ENCODE results near the gene GTPBP6.

Gene GTPBP6

DNA sequence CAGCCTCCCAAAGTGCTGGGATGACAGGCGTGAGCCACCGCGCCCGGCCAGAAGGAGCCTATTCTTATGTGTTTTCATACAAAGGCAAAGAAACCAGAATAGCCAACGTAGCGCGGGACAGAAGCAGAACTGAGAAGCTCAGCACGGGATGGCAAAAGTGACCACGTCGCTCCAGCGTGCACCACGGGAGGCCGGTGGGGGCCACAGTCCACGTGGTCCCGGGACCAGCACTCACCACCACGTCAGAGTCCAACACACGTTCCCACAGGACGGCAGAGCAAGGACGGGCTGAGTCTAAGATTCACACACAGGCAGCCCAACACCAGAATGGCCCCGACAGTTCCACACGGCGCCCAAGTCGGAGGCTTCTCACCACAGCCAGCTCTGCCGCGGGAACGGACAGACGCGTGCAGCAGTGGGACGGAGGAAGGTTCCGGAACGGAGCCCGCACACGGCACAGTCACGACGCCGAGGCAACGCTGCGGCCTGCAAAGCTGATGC, 18.8 kb upstream of the GTPBP6 start:
- no peak overlapping the region for H4K8ac ChIP-seq (ENCODE audit: low read depth, low read length)

DNA sequence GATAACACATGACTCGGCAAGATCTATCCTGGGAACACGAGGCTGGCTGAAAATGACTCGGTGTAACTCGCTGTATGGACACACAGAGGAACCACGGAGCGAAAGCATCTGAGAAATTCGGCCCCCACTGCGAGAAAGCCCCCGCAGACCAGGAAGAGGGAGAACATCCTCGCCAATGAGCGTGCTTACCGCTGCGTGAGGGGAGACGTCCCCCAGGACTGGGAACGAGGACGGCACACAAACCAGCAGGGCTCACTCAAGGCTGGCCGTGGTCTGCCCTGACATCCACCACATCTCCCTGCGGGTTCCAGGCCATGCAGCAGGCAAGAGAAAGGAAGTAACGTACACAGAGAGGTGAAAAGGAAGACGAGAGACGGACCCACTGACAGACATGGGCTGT, 17.6 kb upstream of the GTPBP6 start:
- H2AFZ ChIP-seq (ENCODE audit: insufficient read depth, low read length, poor library complexity): no peak overlapping the region
- WGBS (ENCODE audit: extremely low coverage, insufficient coverage, insufficient read length): no CpG with 5 or more reads among the region's 21 CpGs

More for the DNA sequence above, 18.8 kb upstream of the GTPBP6 start:
- no peak overlapping the region for H2AFZ ChIP-seq (ENCODE audit: insufficient read depth, low read length, poor library complexity)
- no peak overlapping the region for H3K23ac ChIP-seq (ENCODE audit: low read length)
- H3K4ac ChIP-seq (ENCODE audit: low read depth, low read length): no peak overlapping the region
- H3K79me1 ChIP-seq (ENCODE audit: low read length): no peaks in the 10 kb centered on the region
- peaks cover 21% of the 10 kb centered on the region for H3K9me3 ChIP-seq (ENCODE audit: insufficient read depth, low read depth, low read length)
- peaks cover 60 to 63% of the 10 kb centered on the region in 2 experiments for H3K36me3 ChIP-seq (ENCODE audit: control insufficient read depth in 1 of 2, insufficient read depth in 2 of 2, low read length in 2 of 2)
- no peak overlapping the region for H3K9ac ChIP-seq (ENCODE audit: low read length)
- H3K4me1 ChIP-seq (ENCODE audit: control insufficient read depth in 1 of 2, insufficient read depth in 2 of 2, low read length in 2 of 2): no peaks in the 10 kb centered on the region
- no peak overlapping the region for H2AK5ac ChIP-seq (ENCODE audit: low read length)
- no peaks in the 10 kb centered on the region for H3K79me2 ChIP-seq (ENCODE audit: control insufficient read depth, insufficient read depth, low read length, poor library complexity)
- H3K18ac ChIP-seq (ENCODE audit: low read length): no peak overlapping the region
- WGBS (ENCODE audit: extremely low coverage, insufficient coverage, insufficient read length): no CpG with 5 or more reads among the region's 38 CpGs
- no peaks in the 10 kb centered on the region for H3K27me3 ChIP-seq (ENCODE audit: insufficient read depth, low read length)
- H3K4me2 ChIP-seq (ENCODE audit: low read length): no peak overlapping the region
- no peak overlapping the region for H3K27ac ChIP-seq (ENCODE audit: low read depth, low read length)
- no peak overlapping the region for H4K12ac ChIP-seq (ENCODE audit: low read depth, low read length)
- no peak overlapping the region for H2BK5ac ChIP-seq (ENCODE audit: low read depth, low read length, poor library complexity)
- no peak overlapping the region for H3K14ac ChIP-seq (ENCODE audit: low read length)
- no peak overlapping the region for H4K91ac ChIP-seq (ENCODE audit: low read depth, low read length)
- no peak overlapping the region for H3K4me3 ChIP-seq (ENCODE audit: low read depth, low read length)
- no peak for DNase-seq
- no peak overlapping the region for H2BK120ac ChIP-seq (ENCODE audit: insufficient read depth, low read length, poor library complexity)
- no peak overlapping the region for H2BK12ac ChIP-seq (ENCODE audit: low read length)

DNA sequence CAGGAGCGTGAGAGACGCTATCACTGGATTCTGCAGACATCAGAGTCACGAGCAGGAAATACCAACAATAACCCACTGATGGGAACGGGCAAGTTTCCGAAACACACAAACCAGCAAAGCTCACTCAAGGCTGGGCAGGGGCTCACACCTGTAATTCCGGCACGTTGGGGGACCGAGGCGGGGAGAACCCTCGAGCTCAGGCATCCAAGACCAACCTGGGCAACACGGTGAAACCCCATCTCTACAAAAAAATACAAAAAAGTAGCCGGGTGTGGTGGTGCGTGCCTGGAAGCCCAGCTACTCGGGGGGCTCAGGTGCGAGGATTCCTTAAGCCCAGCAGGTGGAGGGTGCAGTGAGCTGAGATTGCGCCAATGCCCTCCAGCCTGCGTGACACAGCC, 17.2 kb upstream of the GTPBP6 start:
- H2AK5ac ChIP-seq (ENCODE audit: low read length): no peak overlapping the region
- no peak overlapping the region for H2BK5ac ChIP-seq (ENCODE audit: low read depth, low read length, poor library complexity)
- peaks cover 19% of the 10 kb centered on the region for H3K9me3 ChIP-seq (ENCODE audit: insufficient read depth, low read depth, low read length)
- no peak overlapping the region for H3K9ac ChIP-seq (ENCODE audit: low read length)
- no CpG with 5 or more reads among the region's 17 CpGs for WGBS (ENCODE audit: extremely low coverage, insufficient coverage, insufficient read length)
- H4K12ac ChIP-seq (ENCODE audit: low read depth, low read length): no peak overlapping the region
- no peak overlapping the region for H3K4me3 ChIP-seq (ENCODE audit: low read depth, low read length)
- peaks cover 8 to 9% of the 10 kb centered on the region in 2 experiments for H3K4me1 ChIP-seq (ENCODE audit: control insufficient read depth in 1 of 2, insufficient read depth in 2 of 2, low read length in 2 of 2)
- peaks cover 50 to 53% of the 10 kb centered on the region in 2 experiments for H3K36me3 ChIP-seq (ENCODE audit: control insufficient read depth in 1 of 2, insufficient read depth in 2 of 2, low read length in 2 of 2)
- H3K27me3 ChIP-seq (ENCODE audit: insufficient read depth, low read length): no peaks in the 10 kb centered on the region
- peaks cover 2% of the 10 kb centered on the region for H3K79me1 ChIP-seq (ENCODE audit: low read length)
- H4K91ac ChIP-seq (ENCODE audit: low read depth, low read length): no peak overlapping the region
- DNase-seq: no peak
- H3K14ac ChIP-seq (ENCODE audit: low read length): no peak overlapping the region
- no peak overlapping the region for H3K23ac ChIP-seq (ENCODE audit: low read length)
- no peak overlapping the region for H3K27ac ChIP-seq (ENCODE audit: low read depth, low read length)
- no peaks in the 10 kb centered on the region for H3K79me2 ChIP-seq (ENCODE audit: control insufficient read depth, insufficient read depth, low read length, poor library complexity)
- H3K18ac ChIP-seq (ENCODE audit: low read length): no peak overlapping the region
- no peak overlapping the region for H2BK120ac ChIP-seq (ENCODE audit: insufficient read depth, low read length, poor library complexity)
- H3K4ac ChIP-seq (ENCODE audit: low read depth, low read length): no peak overlapping the region
- no peak overlapping the region for H4K8ac ChIP-seq (ENCODE audit: low read depth, low read length)
- H2AFZ ChIP-seq (ENCODE audit: insufficient read depth, low read length, poor library complexity): no peak overlapping the region
- no peak overlapping the region for H2BK12ac ChIP-seq (ENCODE audit: low read length)
- no peak overlapping the region for H3K4me2 ChIP-seq (ENCODE audit: low read length)

More for the DNA sequence above, 17.6 kb upstream of the GTPBP6 start:
- H3K4me1 ChIP-seq (ENCODE audit: control insufficient read depth in 1 of 2, insufficient read depth in 2 of 2, low read length in 2 of 2): peaks cover 5 to 6% of the 10 kb centered on the region in 2 experiments
- H2BK120ac ChIP-seq (ENCODE audit: insufficient read depth, low read length, poor library complexity): no peak overlapping the region
- H3K79me1 ChIP-seq (ENCODE audit: low read length): peaks cover 2% of the 10 kb centered on the region
- no peak for DNase-seq
- H3K18ac ChIP-seq (ENCODE audit: low read length): no peak overlapping the region
- no peak overlapping the region for H4K8ac ChIP-seq (ENCODE audit: low read depth, low read length)
- no peak overlapping the region for H3K9ac ChIP-seq (ENCODE audit: low read length)
- H3K27ac ChIP-seq (ENCODE audit: low read depth, low read length): no peak overlapping the region
- H2AK5ac ChIP-seq (ENCODE audit: low read length): no peak overlapping the region
- H4K91ac ChIP-seq (ENCODE audit: low read depth, low read length): no peak overlapping the region
- no peak overlapping the region for H4K12ac ChIP-seq (ENCODE audit: low read depth, low read length)
- no peaks in the 10 kb centered on the region for H3K27me3 ChIP-seq (ENCODE audit: insufficient read depth, low read length)
- no peak overlapping the region for H3K4ac ChIP-seq (ENCODE audit: low read depth, low read length)
- no peak overlapping the region for H3K4me3 ChIP-seq (ENCODE audit: low read depth, low read length)
- H2BK5ac ChIP-seq (ENCODE audit: low read depth, low read length, poor library complexity): no peak overlapping the region
- H3K79me2 ChIP-seq (ENCODE audit: control insufficient read depth, insufficient read depth, low read length, poor library complexity): no peaks in the 10 kb centered on the region
- H2BK12ac ChIP-seq (ENCODE audit: low read length): no peak overlapping the region
- H3K4me2 ChIP-seq (ENCODE audit: low read length): no peak overlapping the region
- peaks cover 19% of the 10 kb centered on the region for H3K9me3 ChIP-seq (ENCODE audit: insufficient read depth, low read depth, low read length)
- peaks cover 54 to 56% of the 10 kb centered on the region in 2 experiments for H3K36me3 ChIP-seq (ENCODE audit: control insufficient read depth in 1 of 2, insufficient read depth in 2 of 2, low read length in 2 of 2)
- no peak overlapping the region for H3K14ac ChIP-seq (ENCODE audit: low read length)
- no peak overlapping the region for H3K23ac ChIP-seq (ENCODE audit: low read length)

DNA sequence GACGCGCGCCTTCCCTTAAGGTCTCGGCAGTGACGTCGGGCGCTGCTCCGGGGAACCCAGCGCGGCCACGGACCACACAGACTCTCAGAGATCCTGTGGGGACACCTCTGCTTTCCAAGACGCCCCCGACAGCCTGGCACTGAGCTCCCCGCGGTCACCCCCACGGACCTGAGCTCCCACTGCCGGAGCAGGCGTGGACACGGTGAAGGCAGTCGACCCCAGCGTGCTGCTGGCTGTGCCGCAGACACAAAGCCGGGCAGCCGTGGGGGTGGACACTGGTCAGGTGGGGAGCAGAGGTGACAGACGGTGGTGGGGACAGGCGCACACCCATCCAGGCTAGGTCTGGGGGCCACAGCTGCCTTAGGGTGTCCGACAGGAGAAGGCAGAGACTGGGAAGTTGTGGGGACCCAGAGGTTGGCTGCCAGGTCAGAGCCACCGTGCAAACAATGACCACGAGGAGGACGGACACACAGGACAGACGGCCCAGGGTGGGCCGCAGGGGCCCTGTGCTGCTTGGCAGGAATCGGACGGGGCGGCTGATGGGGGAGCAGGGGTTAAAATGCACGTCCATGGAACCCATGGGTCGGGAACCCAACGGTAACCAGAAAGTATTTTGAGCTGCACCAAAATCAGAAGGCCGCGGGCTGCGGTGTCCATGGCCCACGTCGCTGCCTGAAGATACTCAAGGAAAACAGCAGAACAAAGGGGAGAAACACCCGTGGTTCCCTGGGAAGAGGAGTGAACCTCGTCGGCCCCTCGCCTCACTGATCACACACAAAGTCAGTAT, 16.6 kb upstream of the GTPBP6 start:
- Histone ChIP-seq H3K4ac (ENCODE audit: low read depth, low read length) (no peak overlapping the region), H3K4me1 (ENCODE audit: control insufficient read depth in 1 of 2, insufficient read depth in 2 of 2, low read length in 2 of 2) (peaks cover 8 to 9% of the 10 kb centered on the region in 2 experiments), H2AK5ac (ENCODE audit: low read length) (no peak overlapping the region), H3K27me3 (ENCODE audit: insufficient read depth, low read length) (no peaks in the 10 kb centered on the region), H4K12ac (ENCODE audit: low read depth, low read length) (no peak overlapping the region), H3K23ac (ENCODE audit: low read length) (no peak overlapping the region), H3K14ac (ENCODE audit: low read length) (no peak overlapping the region), H3K18ac (ENCODE audit: low read length) (no peak overlapping the region), H2AFZ (ENCODE audit: insufficient read depth, low read length, poor library complexity) (no peak overlapping the region), H3K4me2 (ENCODE audit: low read length) (no peak overlapping the region), H4K8ac (ENCODE audit: low read depth, low read length) (no peak overlapping the region), H2BK120ac (ENCODE audit: insufficient read depth, low read length, poor library complexity) (no peak overlapping the region), H2BK12ac (ENCODE audit: low read length) (no peak overlapping the region), H3K9ac (ENCODE audit: low read length) (no peak overlapping the region), H3K79me1 (ENCODE audit: low read length) (peaks cover 2% of the 10 kb centered on the region), H4K91ac (ENCODE audit: low read depth, low read length) (no peak overlapping the region), H3K4me3 (ENCODE audit: low read depth, low read length) (no peak overlapping the region), H3K36me3 (ENCODE audit: control insufficient read depth in 1 of 2, insufficient read depth in 2 of 2, low read length in 2 of 2) (peaks cover 46 to 50% of the 10 kb centered on the region in 2 experiments), H3K9me3 (ENCODE audit: insufficient read depth, low read depth, low read length) (peaks cover 15% of the 10 kb centered on the region), H2BK5ac (ENCODE audit: low read depth, low read length, poor library complexity) (no peak overlapping the region), H3K79me2 (ENCODE audit: control insufficient read depth, insufficient read depth, low read length, poor library complexity) (no peaks in the 10 kb centered on the region), H3K27ac (ENCODE audit: low read depth, low read length) (no peak overlapping the region)
- WGBS (ENCODE audit: extremely low coverage, insufficient coverage, insufficient read length): no CpG with 5 or more reads among the region's 47 CpGs
- DNase-seq: no peak
